Mesenchymal stem cell (in vitro differentiated cells and primary cell): Measurements from ENCODE around the gene IFT20.

Experiments used
- DNase-seq: peaks from one replicate; pipeline ENCODE4 v3.0.0-alpha.2; 2013
- H2AFZ ChIP-seq: one replicate; pipeline ENCODE4 v1.6.1; 2013; ENCODE audit warnings: low read depth, mild to moderate bottlenecking, control low read depth, inconsistent platforms, low read length, moderate library complexity
- H2AK5ac ChIP-seq: 2 replicates; pipeline ENCODE4 v1.6.1; 2013; ENCODE audit warnings: low read length, moderate library complexity, mild to moderate bottlenecking, inconsistent platforms; ENCODE audit not compliant: severe bottlenecking
- H2BK120ac ChIP-seq: one replicate; pipeline ENCODE4 v1.6.1; 2013; ENCODE audit warnings: low read depth, mild to moderate bottlenecking, inconsistent platforms, low read length, moderate library complexity
- H2BK12ac ChIP-seq, 2 experiments: one replicate each; pipeline ENCODE4 v1.6.1; 2013; ENCODE audit warnings: inconsistent platforms in 2 of 2, low read length in 2 of 2, mild to moderate bottlenecking in 2 of 2, moderate library complexity in 2 of 2, control low read depth in 1 of 2
- H2BK15ac ChIP-seq: one replicate; pipeline ENCODE4 v1.6.1; 2013; ENCODE audit warnings: mild to moderate bottlenecking, low read depth, inconsistent platforms; ENCODE audit not compliant: poor library complexity, severe bottlenecking
- H2BK5ac ChIP-seq: 2 replicates; pipeline ENCODE4 v1.6.1; 2013; ENCODE audit warnings: low read depth, mild to moderate bottlenecking, low read length, control low read depth, inconsistent platforms; ENCODE audit not compliant: poor library complexity, severe bottlenecking
- H3K14ac ChIP-seq, 2 experiments: one replicate each; pipeline ENCODE4 v1.6.1; 2013; ENCODE audit warnings: inconsistent platforms in 2 of 2, low read length in 2 of 2, control low read depth in 1 of 2, mild to moderate bottlenecking in 1 of 2, moderate library complexity in 1 of 2
- H3K18ac ChIP-seq, 2 experiments: one replicate each; pipeline ENCODE4 v1.6.1; 2013; ENCODE audit warnings: inconsistent platforms in 2 of 2, low read length in 2 of 2, control low read depth in 1 of 2, low read depth in 1 of 2, mild to moderate bottlenecking in 1 of 2
- H3K23ac ChIP-seq, 2 experiments: one replicate each; pipeline ENCODE4 v1.6.1; 2013; ENCODE audit warnings: inconsistent platforms in 2 of 2, low read length in 2 of 2, mild to moderate bottlenecking in 2 of 2, moderate library complexity in 2 of 2, control low read depth in 1 of 2
- H3K27ac ChIP-seq: 2 replicates; pipeline ENCODE4 v1.5.1; 2013; ENCODE audit warnings: mild to moderate bottlenecking, moderate library complexity, low read length, control low read depth, inconsistent platforms; ENCODE audit not compliant: poor library complexity, severe bottlenecking
- H3K27me3 ChIP-seq, 2 experiments: 2 replicates each; pipeline versions ENCODE4 v1.6.1 to v1.7.0; 2013; ENCODE audit warnings: low read length in 2 of 2, mild to moderate bottlenecking in 2 of 2, moderate library complexity in 2 of 2, control low read depth in 1 of 2, inconsistent platforms in 1 of 2; ENCODE audit not compliant: control insufficient read depth in 1 of 2, insufficient read depth in 1 of 2
- H3K36me3 ChIP-seq, 2 experiments: 2 replicates each; pipeline versions ENCODE4 v1.6.1 to v1.7.0; 2013; ENCODE audit warnings: low read length in 2 of 2, control low read depth in 1 of 2, inconsistent platforms in 1 of 2, low read depth in 1 of 2, mild to moderate bottlenecking in 1 of 2; ENCODE audit not compliant: insufficient read depth in 2 of 2, control insufficient read depth in 1 of 2
- H3K4ac ChIP-seq, 2 experiments: one replicate each; pipeline ENCODE4 v1.6.1; 2013; ENCODE audit warnings: inconsistent platforms in 2 of 2, low read length in 2 of 2, mild to moderate bottlenecking in 2 of 2, moderate library complexity in 2 of 2, control low read depth in 1 of 2, low read depth in 1 of 2
- H3K4me1 ChIP-seq: 2 replicates; pipeline ENCODE4 v1.6.1; 2013; ENCODE audit warnings: low read depth, low read length, control low read depth; ENCODE audit not compliant: control insufficient read depth, insufficient read depth
- H3K4me2 ChIP-seq: 2 replicates; pipeline ENCODE4 v1.6.1; 2013; ENCODE audit warnings: low read length, mild to moderate bottlenecking, inconsistent platforms; ENCODE audit not compliant: poor library complexity, severe bottlenecking
- H3K4me3 ChIP-seq, 2 experiments: 2 replicates each; pipeline versions ENCODE4 v1.5.1 to v1.7.0; 2013; ENCODE audit warnings: low read length in 2 of 2, mild to moderate bottlenecking in 2 of 2, control low read depth in 1 of 2, low read depth in 1 of 2; ENCODE audit not compliant: insufficient read depth in 1 of 2
- H3K79me1 ChIP-seq: replicated peaks from 2 replicates; pipeline ENCODE4 v1.6.1; 2013; ENCODE audit warnings: mild to moderate bottlenecking, control low read depth, low read length, inconsistent platforms; ENCODE audit not compliant: poor library complexity, severe bottlenecking
- H3K9ac ChIP-seq: 2 replicates; pipeline ENCODE4 v1.7.0; 2013; ENCODE audit warnings: mild to moderate bottlenecking, low read length, moderate library complexity
- H3K9me3 ChIP-seq: 2 replicates; pipeline ENCODE4 v1.7.0; 2013; ENCODE audit warnings: mild to moderate bottlenecking, low read length; ENCODE audit not compliant: control insufficient read depth
- H4K8ac ChIP-seq: one replicate; pipeline ENCODE4 v1.6.1; 2013; ENCODE audit warnings: inconsistent platforms, mild to moderate bottlenecking, low read length, moderate library complexity
- H4K91ac ChIP-seq: one replicate; pipeline ENCODE4 v1.6.1; 2013; ENCODE audit warnings: mild to moderate bottlenecking, low read length, inconsistent platforms
- WGBS: methylation state at CpG from one replicate; pipeline ENCODE4 v1.1.7; 2013; ENCODE audit warnings: mixed read lengths; 5-methylcytosine and 5-hydroxymethylcytosine counted together

Gene IFT20

DNA sequence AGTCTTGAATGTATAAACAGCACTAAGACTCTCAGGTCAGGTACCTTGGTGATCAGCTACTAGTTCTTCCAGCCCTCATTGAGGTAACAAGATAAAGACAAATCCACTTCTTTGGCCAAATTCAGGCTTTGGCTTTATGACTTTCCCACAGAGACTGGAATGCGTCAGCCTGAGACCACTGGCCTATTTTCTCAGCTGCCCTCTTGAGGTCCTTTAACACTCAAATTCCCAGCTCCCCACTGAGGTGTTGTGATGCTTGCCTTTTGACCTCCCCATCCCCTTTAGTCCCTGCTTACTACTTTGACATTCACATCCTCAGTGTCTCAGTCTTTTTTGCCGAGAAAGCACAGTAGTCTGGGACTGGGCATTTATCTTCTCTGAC is 10.9 kb upstream of the IFT20 start:
- WGBS = 98% methylated on average over 2 of the region's 2 CpGs

DNA sequence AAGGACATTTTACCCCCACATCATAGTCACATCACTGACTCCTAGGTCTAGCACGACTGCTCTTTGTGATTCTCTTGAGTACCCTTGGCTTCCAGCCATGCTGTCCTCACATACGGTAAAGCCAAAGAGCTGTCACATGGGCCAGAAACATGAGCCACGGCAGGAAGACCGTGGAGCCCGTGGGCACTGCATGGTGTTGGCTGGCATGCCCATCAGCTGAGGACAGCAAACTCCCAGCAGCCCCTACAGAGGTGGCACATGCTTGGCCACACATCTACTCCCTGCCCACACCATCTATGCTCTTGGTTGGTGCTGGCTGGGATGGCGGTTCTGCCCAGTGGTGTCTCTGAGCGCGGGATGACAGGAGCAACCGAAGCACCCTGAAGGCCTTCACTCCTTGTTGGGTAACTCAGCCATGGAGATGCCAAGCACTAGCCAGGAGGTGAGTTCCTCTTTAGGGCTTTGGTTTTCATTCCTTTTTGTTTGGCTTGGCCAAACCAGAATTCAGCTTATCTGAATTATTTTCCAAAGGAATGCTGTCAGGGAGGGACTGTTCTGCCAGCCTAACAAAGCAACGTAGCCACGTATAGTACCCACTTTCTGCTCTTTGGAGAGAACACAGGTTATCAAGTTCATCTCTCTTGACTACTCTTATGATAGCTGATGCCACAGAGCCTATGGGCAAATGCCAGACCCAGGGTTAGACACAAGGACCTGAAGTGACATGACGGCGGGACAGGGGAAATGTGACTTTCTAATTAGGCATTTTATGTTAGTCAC is 10.3 kb upstream of the IFT20 start:
- H2BK120ac ChIP-seq = no peak overlapping the region
- 96% methylated on average over 13 of the region's 13 CpGs for WGBS
- no peaks in the 10 kb centered on the region for H3K27me3 ChIP-seq
- peaks cover 32% of the 10 kb centered on the region for H3K79me1 ChIP-seq
- peaks cover 76 to 98% of the 10 kb centered on the region in 2 experiments for H3K36me3 ChIP-seq
- DNase-seq = no peak
- peak overlapping the region; percentile 91 for H3K27ac ChIP-seq
- H2BK12ac ChIP-seq = no peak overlapping the region
- H4K91ac ChIP-seq = no peak overlapping the region
- no peaks in the 10 kb centered on the region for H3K9me3 ChIP-seq
- H4K8ac ChIP-seq = no peak overlapping the region
- H2AFZ ChIP-seq = no peak overlapping the region
- H3K4ac ChIP-seq = no peak overlapping the region
- H3K18ac ChIP-seq = no peak overlapping the region
- no peak overlapping the region for H3K4me2 ChIP-seq
- H3K4me1 ChIP-seq = peaks cover 16% of the 10 kb centered on the region
- H3K14ac ChIP-seq = no peak overlapping the region
- H3K4me3 ChIP-seq = no peak overlapping the region
- no peak overlapping the region for H2BK15ac ChIP-seq
- peak overlapping the region; percentile 67 for H3K9ac ChIP-seq
- H3K23ac ChIP-seq = no peak overlapping the region
- peak overlapping the region; percentile 62 for H2AK5ac ChIP-seq
- H2BK5ac ChIP-seq = no peak overlapping the region

More for the DNA sequence above, 10.9 kb upstream of the IFT20 start:
- H2BK15ac ChIP-seq = no peak overlapping the region
- H3K79me1 ChIP-seq = peaks cover 31% of the 10 kb centered on the region
- no peak overlapping the region for H2BK120ac ChIP-seq
- no peak overlapping the region for H4K91ac ChIP-seq
- peaks cover 16% of the 10 kb centered on the region for H3K4me1 ChIP-seq
- no peak overlapping the region for H2BK5ac ChIP-seq
- H3K4ac ChIP-seq = peak overlapping the region in 1 of 2 experiments; percentile 16
- H3K4me3 ChIP-seq = no peak overlapping the region
- no peak overlapping the region for H3K14ac ChIP-seq
- no peaks in the 10 kb centered on the region for H3K27me3 ChIP-seq
- no peak overlapping the region for H2BK12ac ChIP-seq
- H4K8ac ChIP-seq = no peak overlapping the region
- no peak overlapping the region for H3K23ac ChIP-seq
- no peak overlapping the region for H3K4me2 ChIP-seq
- no peak for DNase-seq
- no peak overlapping the region for H3K18ac ChIP-seq
- peaks cover 76 to 98% of the 10 kb centered on the region in 2 experiments for H3K36me3 ChIP-seq
- peak overlapping the region; percentile 67 for H3K9ac ChIP-seq
- H2AK5ac ChIP-seq = peak overlapping the region; percentile 62
- H3K9me3 ChIP-seq = no peaks in the 10 kb centered on the region
- H2AFZ ChIP-seq = no peak overlapping the region
- H3K27ac ChIP-seq = peak overlapping the region; percentile 91

DNA sequence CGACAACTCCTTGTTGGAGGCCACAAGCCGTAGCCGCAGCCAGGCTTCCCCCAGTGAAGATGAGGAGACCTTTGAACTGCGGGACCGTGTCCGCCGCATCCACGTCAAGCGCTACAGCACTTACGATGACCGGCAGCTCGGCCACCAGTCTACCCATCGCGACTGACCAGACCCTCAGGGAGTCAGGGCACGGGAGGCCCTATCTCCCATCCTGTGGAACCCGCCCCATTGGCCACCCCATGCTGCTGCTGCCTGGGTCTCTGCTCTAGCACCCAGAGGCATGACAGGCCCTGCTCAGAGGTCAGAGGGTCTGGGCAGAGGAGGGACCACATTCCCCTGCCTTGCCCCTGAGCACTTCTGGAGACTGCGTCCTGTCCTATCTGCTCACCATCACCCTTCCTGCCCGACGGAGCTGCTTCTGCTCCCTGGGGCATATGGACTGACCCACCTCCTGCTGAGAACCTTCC is 9.2 kb upstream of the IFT20 start:
- Histone ChIP-seq H3K4me3 (no peak overlapping the region), H3K23ac (no peak overlapping the region), H3K27ac (no peak overlapping the region), H2BK5ac (no peak overlapping the region), H3K36me3 (peaks cover 80 to 98% of the 10 kb centered on the region in 2 experiments), H3K79me1 (peaks cover 33% of the 10 kb centered on the region), H3K14ac (no peak overlapping the region), H3K4me1 (peaks cover 16% of the 10 kb centered on the region), H2BK12ac (no peak overlapping the region), H3K27me3 (no peaks in the 10 kb centered on the region), H2BK120ac (no peak overlapping the region), H3K9ac (no peak overlapping the region), H2BK15ac (no peak overlapping the region), H3K9me3 (no peaks in the 10 kb centered on the region), H4K91ac (no peak overlapping the region), H3K4me2 (no peak overlapping the region), H3K18ac (no peak overlapping the region), H4K8ac (no peak overlapping the region), H3K4ac (no peak overlapping the region), H2AFZ (no peak overlapping the region), H2AK5ac (no peak overlapping the region)
- WGBS = 96% methylated on average over 19 of the region's 19 CpGs
- no peak for DNase-seq

DNA sequence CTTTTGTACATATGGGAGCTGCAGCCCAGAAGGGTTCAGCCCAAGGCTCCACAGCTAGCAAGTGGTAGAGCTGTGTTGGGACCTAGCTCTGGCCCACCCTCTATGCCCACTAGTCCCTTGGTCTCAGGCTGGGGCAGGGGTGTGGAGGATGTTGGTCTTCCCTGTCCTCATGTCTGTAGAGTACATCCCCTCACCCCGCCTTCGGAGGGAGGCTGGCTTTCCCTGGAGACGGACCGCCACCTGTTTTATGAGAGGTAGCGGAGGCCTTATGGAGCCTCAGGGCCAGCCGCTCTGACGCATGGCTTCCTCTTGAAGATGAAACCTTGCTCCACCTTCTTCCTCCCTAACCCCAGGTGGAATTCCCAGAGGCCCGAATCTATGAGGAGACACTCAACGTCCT is 8.7 kb upstream of the IFT20 start:
- Histone ChIP-seq H4K91ac (no peak overlapping the region), H2BK120ac (no peak overlapping the region), H3K23ac (no peak overlapping the region), H4K8ac (no peak overlapping the region), H3K4ac (no peak overlapping the region), H3K14ac (no peak overlapping the region), H3K27me3 (no peaks in the 10 kb centered on the region), H3K4me3 (no peak overlapping the region), H3K4me1 (peaks cover 18% of the 10 kb centered on the region), H2BK12ac (no peak overlapping the region), H3K4me2 (no peak overlapping the region), H3K18ac (no peak overlapping the region), H2BK5ac (no peak overlapping the region), H3K36me3 (peaks cover 81 to 97% of the 10 kb centered on the region in 2 experiments), H3K9me3 (no peaks in the 10 kb centered on the region), H2BK15ac (no peak overlapping the region), H2AFZ (no peak overlapping the region), H3K27ac (no peak overlapping the region), H3K79me1 (peaks cover 35% of the 10 kb centered on the region), H2AK5ac (no peak overlapping the region), H3K9ac (no peak overlapping the region)
- no peak for DNase-seq
- 94% methylated on average over 9 of the region's 9 CpGs for WGBS
